ENCODE results near the gene POLR2E. TPM values are rescaled to one million over a fixed set of nuclear protein-coding genes. Genes with fewer than 3 reads are reported as not detected.
A peak's percentile ranks its signal among the peaks of the same experiment; 100 is the strongest.

Gene POLR2E
- total and polyA plus RNA-seq, 9 of the 15 experiments (the other 6 are each of a cell fraction or from before 2014, with no cell fraction given): 3.4 to 413 (median 244) TPM

DNA sequence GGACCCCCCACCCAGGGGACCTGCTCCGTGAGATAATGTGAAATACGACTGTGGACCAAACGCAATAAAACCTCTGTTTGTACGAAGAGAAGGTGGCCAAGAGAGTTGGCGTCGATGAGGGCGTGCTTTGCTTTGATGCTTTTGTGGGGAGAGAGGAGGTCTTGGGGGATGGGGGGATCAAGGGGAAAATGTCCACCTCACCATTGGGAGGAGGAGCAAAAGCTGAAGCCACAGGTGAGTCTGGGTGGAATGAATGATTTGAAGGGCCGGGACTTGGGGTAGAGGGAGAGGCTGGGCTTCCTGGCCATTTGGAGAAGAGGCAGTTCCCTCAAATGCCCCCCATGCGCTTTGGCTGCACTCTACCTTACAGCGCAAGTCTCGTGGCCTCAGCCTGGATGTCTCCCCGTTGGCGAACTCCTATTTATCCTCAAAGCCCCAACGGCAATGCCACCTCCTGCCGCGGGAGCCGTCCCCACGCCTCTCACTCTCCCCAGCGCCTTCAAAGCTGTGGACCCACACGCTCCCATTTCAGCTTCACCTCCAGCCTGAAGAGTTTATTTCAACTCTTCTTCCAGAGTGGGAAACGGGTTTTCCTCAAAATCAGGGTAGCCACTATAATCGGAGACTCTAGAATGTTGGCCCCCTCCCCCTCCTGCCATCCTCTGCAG lies 56.1 kb downstream of the POLR2E start:
- Histone ChIP-seq H3K4me3 (peak overlapping the region; percentile 55), H3K9me3 (replicated peaks; ENCODE audit: control insufficient read depth, insufficient read depth, low read depth, low read length) (no peaks in the 10 kb centered on the region), H2AFZ (ENCODE audit: low read depth, low read length) (peak overlapping the region; percentile 60), H3K79me2 (ENCODE audit: control insufficient read depth, insufficient read depth, low read length) (peaks cover 35% of the 10 kb centered on the region), H3K27me3 (ENCODE audit: control insufficient read depth in 2 of 2, insufficient read depth in 2 of 2, low read length in 2 of 2) (no peaks in the 10 kb centered on the region), H3K36me3 (ENCODE audit: control insufficient read depth, insufficient read depth, low read length) (peaks cover 46% of the 10 kb centered on the region), H3K9me1 (ENCODE audit: control insufficient read depth, insufficient read depth, low read length) (no peaks in the 10 kb centered on the region), H3K9ac (ENCODE audit: insufficient read depth in 1 of 2, low read depth in 2 of 2, low read length in 2 of 2) (peak overlapping the region; percentile 30 to 91; a peak in 3 of 4 replicates), H3K27ac (ENCODE audit: extremely low read depth, low read depth, low read length) (peak overlapping the region; percentile 43), H4K20me1 (replicated peaks; ENCODE audit: control insufficient read depth, insufficient read depth, low read length) (no peaks in the 10 kb centered on the region), H3K4me1 (replicated peaks in 1 of 2; ENCODE audit: control insufficient read depth in 2 of 2, insufficient read depth in 2 of 2, low read length in 2 of 2) (peaks cover 32 to 73% of the 10 kb centered on the region in 2 experiments), H3K4me2 (ENCODE audit: insufficient read depth, low read length) (peak overlapping the region; percentile 72)
- no peak for ATAC-seq
- FAIRE-seq: no peak
- CTCF ChIA-PET (ENCODE audit: low intra/inter-chr PET ratio): no interaction called here
- peak in 1 of 4 experiments; percentile 32 for DNase-seq (ENCODE audit: extremely low read depth in 1 of 4, low spot score in 3 of 4)
- BruUV-seq (replicated peaks): no TSS peak
- 39% methylated on average over 19 of the region's 22 CpGs for WGBS (ENCODE audit: insufficient coverage, low coverage, missing lambda C conversion rate)
- in situ Hi-C loops (cut with MboI): no loop called here
- intact Hi-C loops (cut with micrococcal nuclease): no loop called here
- POLR2A ChIA-PET: interaction anchor here (0.6 to 11.0 kb wide), 7 partner anchors 10 to 224 kb away, joined by 3 to 176 read pairs (median 4); partner anchors contain the start of genes ARHGAP45, CNN2, GPX4 and RNU6-2
- TF ChIP-seq PURB (CRISPR knock-in tag; IDR thresholded peaks at IDR 0.05; ENCODE audit: low read depth) (no peak), POLR2AphosphoS2 (IDR thresholded peaks at IDR 0.05; ENCODE audit: low read length) (peak; percentile 60; the same call in 1 of the 2 replicates), GABPB2 (CRISPR knock-in tag; conservative IDR thresholded peaks at IDR 0.05) (no peak), SIRT6 (IDR thresholded peaks at IDR 0.05; ENCODE audit: low read depth, low read length) (no peak), FUS (optimal IDR thresholded peaks at IDR 0.05; ENCODE audit: low read depth, low read length) (no peak), ZNF444 (CRISPR knock-in tag; IDR thresholded peaks at IDR 0.05) (no peak), NKRF (IDR thresholded peaks at IDR 0.05; ENCODE audit: borderline replicate concordance) (no peak), ZNF766 (CRISPR knock-in tag; conservative IDR thresholded peaks at IDR 0.05) (peak; percentile 58; the same call in 1 of the 2 replicates)
- TF ChIP-seq, protein P1, sequence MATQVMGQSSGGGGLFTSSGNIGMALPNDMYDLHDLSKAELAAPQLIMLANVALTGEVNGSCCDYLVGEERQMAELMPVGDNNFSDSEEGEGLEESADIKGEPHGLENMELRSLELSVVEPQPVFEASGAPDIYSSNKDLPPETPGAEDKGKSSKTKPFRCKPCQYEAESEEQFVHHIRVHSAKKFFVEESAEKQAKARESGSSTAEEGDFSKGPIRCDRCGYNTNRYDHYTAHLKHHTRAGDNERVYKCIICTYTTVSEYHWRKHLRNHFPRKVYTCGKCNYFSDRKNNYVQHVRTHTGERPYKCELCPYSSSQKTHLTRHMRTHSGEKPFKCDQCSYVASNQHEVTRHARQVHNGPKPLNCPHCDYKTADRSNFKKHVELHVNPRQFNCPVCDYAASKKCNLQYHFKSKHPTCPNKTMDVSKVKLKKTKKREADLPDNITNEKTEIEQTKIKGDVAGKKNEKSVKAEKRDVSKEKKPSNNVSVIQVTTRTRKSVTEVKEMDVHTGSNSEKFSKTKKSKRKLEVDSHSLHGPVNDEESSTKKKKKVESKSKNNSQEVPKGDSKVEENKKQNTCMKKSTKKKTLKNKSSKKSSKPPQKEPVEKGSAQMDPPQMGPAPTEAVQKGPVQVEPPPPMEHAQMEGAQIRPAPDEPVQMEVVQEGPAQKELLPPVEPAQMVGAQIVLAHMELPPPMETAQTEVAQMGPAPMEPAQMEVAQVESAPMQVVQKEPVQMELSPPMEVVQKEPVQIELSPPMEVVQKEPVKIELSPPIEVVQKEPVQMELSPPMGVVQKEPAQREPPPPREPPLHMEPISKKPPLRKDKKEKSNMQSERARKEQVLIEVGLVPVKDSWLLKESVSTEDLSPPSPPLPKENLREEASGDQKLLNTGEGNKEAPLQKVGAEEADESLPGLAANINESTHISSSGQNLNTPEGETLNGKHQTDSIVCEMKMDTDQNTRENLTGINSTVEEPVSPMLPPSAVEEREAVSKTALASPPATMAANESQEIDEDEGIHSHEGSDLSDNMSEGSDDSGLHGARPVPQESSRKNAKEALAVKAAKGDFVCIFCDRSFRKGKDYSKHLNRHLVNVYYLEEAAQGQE (IDR thresholded peaks at IDR 0.05; ENCODE audit: borderline replicate concordance): no peak
- TF ChIP-seq, protein P1 (CRISPR knock-in tag; IDR thresholded peaks at IDR 0.05; ENCODE audit: low read depth): no peak

All from K562 (cell line).